ENCODE measurements around the gene MIOX. TPM values are rescaled to one million over a fixed set of nuclear protein-coding genes. Genes with fewer than 3 reads are reported as not detected.
A peak's percentile ranks its signal among the peaks of the same experiment; 100 is the strongest.

The MIOX gene
- total and polyA plus RNA-seq, 10 of the 15 experiments (the other 5 are each of a cell fraction or from before 2014, with no cell fraction given), result 0.10 to 0.31 TPM; not detected in 8

GRCh38 chr22:50475652-50476002, 11.0 kb upstream of the MIOX start (continued):
- TF ChIP-seq ZNF687 (IDR thresholded peaks at IDR 0.05), result no peak
- no peak for TF ChIP-seq PRDM15 (CRISPR knock-in tag; IDR thresholded peaks at IDR 0.05)
- TF ChIP-seq ETV6 (conservative IDR thresholded peaks at IDR 0.05 in 1 of 2, IDR thresholded peaks at IDR 0.05 in 1 of 2; ENCODE audit: borderline replicate concordance in 1 of 2, low read depth in 1 of 2), result no peak

- ATAC-seq (no peak), DNase-seq (ENCODE audit: low read depth, low spot score) (no peak), FAIRE-seq (no peak)
- Histone ChIP-seq H3K4me2 (ENCODE audit: control insufficient read depth, insufficient read depth) (no peak overlapping the region), H3K36me3 (ENCODE audit: control insufficient read depth in 2 of 2, insufficient read depth in 2 of 2, low read length in 1 of 2) (0 out of 4 replicates have a peak, but pooled peaks cover 0 to 4% of the 10 kb centered on the region in 2 experiments), H3K4me3 (no peak overlapping the region), H3K9ac (ENCODE audit: control insufficient read depth, insufficient read depth, low read length) (no peak overlapping the region), H3K27ac (ENCODE audit: control insufficient read depth, insufficient read depth) (no peak overlapping the region), H2AFZ (ENCODE audit: control insufficient read depth, low read depth, low read length) (peak overlapping the region; percentile 43; the same call in 1 of the 2 replicates), H3K9me3 (replicated peaks; ENCODE audit: control insufficient read depth, insufficient read depth, low read length) (no peaks in the 10 kb centered on the region), H3K27me3 (replicated peaks in 1 of 2; ENCODE audit: control insufficient read depth in 2 of 2, insufficient read depth in 2 of 2, low read length in 1 of 2) (peaks cover 0 to 3% of the 10 kb centered on the region in 2 experiments; a peak in 2 of 4 replicates), H3K79me2 (ENCODE audit: control insufficient read depth, insufficient read depth, low read length) (peaks cover 25% of the 10 kb centered on the region), H4K20me1 (ENCODE audit: control insufficient read depth, insufficient read depth) (no peaks in the 10 kb centered on the region), H3K4me1 (ENCODE audit: control insufficient read depth, insufficient read depth, low read length) (peaks cover 24% of the 10 kb centered on the region)
- 41% methylated on average over 7 of the region's 7 CpGs for WGBS (ENCODE audit: insufficient coverage, insufficient replicate concordance, low lambda C conversion rate, missing lambda C conversion rate)
- intact Hi-C loops (cut with micrococcal nuclease; ENCODE audit: unreplicated experiment) (loop anchor here (10.0 kb wide), 1 partner anchor 232 kb away; the partner anchor contains the start of gene TUBGCP6), in situ Hi-C loops (cut with MboI) (no loop called here)
- ChIA-PET CTCF (no interaction called here), RAD21 (ENCODE audit: unreplicated experiment) (no interaction called here), SMC1A (ENCODE audit: uncharacterized antibody, unreplicated experiment) (no interaction called here), POLR2A (no interaction called here)
- no TSS peak for BruUV-seq (replicated peaks)
- TF ChIP-seq EZH2 (IDR thresholded peaks at IDR 0.05; ENCODE audit: borderline replicate concordance, control insufficient read depth, low read depth, low read length) (no peak), ZNF274 (IDR thresholded peaks at IDR 0.05; ENCODE audit: insufficient read depth, insufficient read length) (no peak), E2F4 (IDR thresholded peaks at IDR 0.05; ENCODE audit: low read depth, low read length) (no peak), DPF2 (IDR thresholded peaks at IDR 0.05) (no peak), ATF3 (IDR thresholded peaks at IDR 0.05; ENCODE audit: borderline replicate concordance, extremely low read depth, low read depth, low read length) (no peak), TBL1XR1 (IDR thresholded peaks at IDR 0.05; ENCODE audit: low read depth, low read length) (no peak), STAT1 (conservative IDR thresholded peaks at IDR 0.05) (no peak), MYC (IDR thresholded peaks at IDR 0.05; ENCODE audit: insufficient read depth, insufficient read length, insufficient replicate concordance, low read length, severe bottlenecking) (no peak), SP1 (IDR thresholded peaks at IDR 0.05; ENCODE audit: low read depth, low read length) (no peak)
These were observed 9.8 kb upstream of the MIOX start for GRCh38 chr22:50476868-50477267.
